IPS-18c (cell line): ENCODE results near the gene ADGRB3.

Experiments
- H3K4me3 ChIP-seq: 2 replicates; pipeline ENCODE4 v1.7.0; 2013; ENCODE audit warnings: low read depth, mild to moderate bottlenecking, low read length, moderate library complexity; ENCODE audit not compliant: insufficient read depth
- H3K9me3 ChIP-seq: one replicate; pipeline ENCODE4 v1.6.1; 2013; ENCODE audit warnings: mild to moderate bottlenecking, low read length, moderate library complexity; ENCODE audit not compliant: control insufficient read depth, insufficient read depth

ADGRB3 gene

GRCh38 chr6:68993911-68994310, 358.8 kb downstream of the ADGRB3 start:
- no peaks in the 10 kb centered on the region for H3K9me3 ChIP-seq
- no peak overlapping the region for H3K4me3 ChIP-seq

DNA sequence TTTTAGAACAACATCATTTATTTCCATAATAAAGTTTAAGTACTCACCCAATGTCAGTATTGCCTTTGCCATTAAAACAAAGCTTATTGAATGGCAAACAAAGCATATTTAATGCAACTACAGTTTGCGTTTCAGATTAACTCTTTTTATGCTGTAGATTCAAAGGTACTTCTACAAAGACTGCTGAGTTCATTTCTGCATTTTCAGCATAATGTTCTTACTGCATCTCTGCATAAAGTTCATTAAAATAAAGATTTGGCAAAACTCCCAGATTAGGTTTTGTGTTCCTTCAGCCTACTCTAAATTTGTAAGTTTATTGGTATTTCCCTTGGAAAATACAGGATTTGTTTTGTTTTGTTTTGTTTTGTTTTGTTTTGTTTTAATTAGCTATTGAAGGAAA, 359.4 kb downstream of the ADGRB3 start:
- no peak overlapping the region for H3K4me3 ChIP-seq
- no peaks in the 10 kb centered on the region for H3K9me3 ChIP-seq

DNA sequence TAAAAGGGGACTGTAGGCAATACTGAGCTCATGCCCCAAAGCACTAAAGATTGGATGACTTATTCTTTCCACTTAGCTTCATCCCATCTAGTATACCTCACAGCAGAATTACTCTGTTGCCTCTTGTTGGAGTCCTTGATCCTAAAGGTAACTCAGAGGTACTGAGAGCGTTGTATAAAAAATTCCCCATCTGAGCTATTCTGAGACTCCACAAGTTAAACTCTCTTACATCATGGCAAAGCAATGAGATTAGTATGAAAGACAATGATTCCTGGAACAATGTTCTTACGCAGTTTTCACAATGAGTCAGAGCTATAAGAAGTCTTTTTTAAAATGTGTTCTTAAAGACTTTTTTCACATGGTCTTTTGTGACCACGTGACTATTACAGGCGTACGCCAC, 370.1 kb downstream of the ADGRB3 start:
- Histone ChIP-seq H3K9me3 (no peaks in the 10 kb centered on the region), H3K4me3 (no peak overlapping the region)

DNA sequence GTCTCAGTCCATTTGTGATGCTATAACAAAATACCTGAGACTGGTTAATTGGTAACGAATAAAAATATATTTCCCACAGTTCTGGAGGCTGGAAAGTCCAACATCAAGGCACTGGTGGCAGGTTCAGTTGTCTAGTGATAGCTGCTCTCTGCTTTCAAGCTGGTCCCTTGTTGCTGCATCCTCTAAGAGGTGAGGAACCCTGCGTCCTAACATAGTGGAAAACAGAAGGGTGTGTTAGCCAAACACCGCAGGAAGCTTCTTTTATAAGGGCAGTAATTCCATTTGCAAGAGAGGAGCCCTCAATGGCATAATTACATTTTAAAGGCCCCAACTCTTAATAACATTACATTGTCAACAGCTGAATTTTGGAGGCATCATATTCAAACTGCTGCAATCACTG, 372.7 kb downstream of the ADGRB3 start:
- H3K9me3 ChIP-seq: no peaks in the 10 kb centered on the region
- no peak overlapping the region for H3K4me3 ChIP-seq

GRCh38 chr6:69012211-69012610, 377.1 kb downstream of the ADGRB3 start:
- Histone ChIP-seq H3K9me3 (no peaks in the 10 kb centered on the region), H3K4me3 (no peak overlapping the region)

- Histone ChIP-seq H3K9me3 (no peaks in the 10 kb centered on the region), H3K4me3 (no peak overlapping the region)
These were observed 377.8 kb downstream of the ADGRB3 start for GRCh38 chr6:69012876-69013275.

- Histone ChIP-seq H3K4me3 (no peak overlapping the region), H3K9me3 (no peaks in the 10 kb centered on the region)
These were observed 383.8 kb downstream of the ADGRB3 start for GRCh38 chr6:69018906-69019305.

DNA sequence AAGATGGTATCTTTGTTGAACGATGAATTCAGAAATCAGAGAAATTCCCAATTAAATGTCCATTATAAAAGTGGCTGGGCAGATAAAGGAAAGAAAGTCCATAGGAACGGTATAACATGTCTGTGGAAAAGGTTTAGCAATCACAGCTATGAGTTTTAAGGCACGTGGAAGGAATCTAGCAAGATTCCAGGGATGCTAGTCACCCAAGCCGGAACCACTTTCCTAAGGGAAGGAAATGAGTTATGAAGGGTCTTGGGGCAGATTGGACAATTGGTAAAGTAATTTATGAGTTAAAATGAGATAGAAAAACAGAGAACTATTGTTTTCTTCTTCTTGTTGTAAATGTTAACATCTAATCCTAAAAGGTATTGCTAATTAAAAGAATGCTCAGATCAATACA, 384.8 kb downstream of the ADGRB3 start:
- Histone ChIP-seq H3K9me3 (no peaks in the 10 kb centered on the region), H3K4me3 (no peak overlapping the region)

GRCh38 chr6:69022993-69023392, 387.9 kb downstream of the ADGRB3 start:
- Histone ChIP-seq H3K4me3 (no peak overlapping the region), H3K9me3 (no peaks in the 10 kb centered on the region)

GRCh38 chr6:69026243-69026642, 391.2 kb downstream of the ADGRB3 start:
- Histone ChIP-seq H3K9me3 (no peaks in the 10 kb centered on the region), H3K4me3 (no peak overlapping the region)

DNA sequence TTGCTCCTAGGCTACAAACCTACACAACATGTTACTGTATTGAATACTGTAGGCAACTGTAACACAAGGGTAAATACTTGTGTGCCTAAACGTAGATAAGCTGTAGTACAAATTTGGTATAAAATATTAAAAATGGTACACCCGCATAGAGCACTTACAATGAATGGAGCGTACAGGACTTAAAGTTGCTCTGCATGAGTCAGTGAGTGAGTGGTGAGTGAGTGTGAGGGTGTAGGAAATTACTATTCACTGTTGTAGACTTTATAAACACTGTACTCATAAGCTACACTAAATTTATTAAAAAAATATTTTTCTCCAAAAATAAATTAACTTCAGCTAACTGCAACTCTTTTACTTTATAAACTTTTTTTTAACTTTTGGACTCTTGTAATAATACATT, 391.6 kb downstream of the ADGRB3 start:
- H3K4me3 ChIP-seq: no peak overlapping the region
- H3K9me3 ChIP-seq: no peaks in the 10 kb centered on the region

DNA sequence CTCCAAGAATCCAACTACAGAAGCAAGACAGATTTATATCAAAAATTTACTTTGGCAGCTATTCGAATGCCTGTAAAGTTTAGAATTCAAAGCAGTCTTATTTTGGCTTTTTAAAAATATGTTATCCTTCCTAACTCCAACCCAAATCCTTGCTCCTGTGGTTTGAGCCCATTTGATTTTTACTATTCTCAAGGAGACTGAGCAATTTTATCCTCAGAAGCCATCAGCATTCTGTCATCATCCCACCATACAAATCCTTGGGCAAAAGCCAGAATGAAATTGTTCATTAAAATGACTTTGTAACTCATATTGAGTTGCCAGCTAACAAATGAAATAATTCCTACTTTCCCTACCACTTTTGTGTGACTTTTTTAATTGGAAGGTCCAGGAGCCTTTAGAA, 392.8 kb downstream of the ADGRB3 start:
- no peak overlapping the region for H3K4me3 ChIP-seq
- no peaks in the 10 kb centered on the region for H3K9me3 ChIP-seq

DNA sequence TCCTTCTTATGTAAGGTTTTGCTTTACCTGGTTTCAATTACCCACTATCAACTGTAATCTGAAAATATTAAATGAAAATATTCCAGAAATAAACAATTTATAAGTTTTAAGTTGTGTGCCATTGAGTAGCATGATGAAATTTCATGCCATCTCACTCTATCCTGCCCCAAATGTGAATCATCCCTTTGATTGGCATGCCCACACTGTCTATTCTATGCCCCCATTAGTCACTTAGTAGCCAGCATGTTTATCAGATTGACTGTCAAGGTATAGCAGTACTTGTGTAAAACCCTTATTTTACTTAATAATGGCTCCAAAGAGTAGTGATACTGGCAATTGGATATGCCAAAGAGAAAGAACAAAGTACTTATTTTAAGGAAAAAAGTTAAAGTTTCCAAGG, 403.8 kb downstream of the ADGRB3 start:
- Histone ChIP-seq H3K9me3 (no peaks in the 10 kb centered on the region), H3K4me3 (no peak overlapping the region)

- no peaks in the 10 kb centered on the region for H3K9me3 ChIP-seq
- no peak overlapping the region for H3K4me3 ChIP-seq
These were observed 407.2 kb downstream of the ADGRB3 start for GRCh38 chr6:69042297-69042696.

DNA sequence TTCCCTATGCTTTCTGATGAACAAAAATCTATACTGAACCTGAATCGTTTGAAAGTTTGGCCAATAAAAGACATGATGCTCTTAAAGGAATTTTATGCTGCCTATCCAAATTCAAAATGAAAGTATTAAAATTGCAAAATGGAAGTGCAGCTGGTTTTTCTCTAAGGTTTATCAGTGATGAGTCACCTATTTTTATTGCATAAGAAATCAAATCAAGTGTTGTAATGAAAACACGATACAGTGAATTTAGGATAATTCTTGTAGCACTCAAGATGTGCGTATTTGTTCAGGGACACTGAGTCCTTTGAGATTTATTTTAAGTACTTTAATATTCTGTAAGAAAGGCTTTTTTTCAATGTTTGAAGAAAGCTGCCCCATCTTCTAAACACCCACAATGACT, 409.5 kb downstream of the ADGRB3 start:
- Histone ChIP-seq H3K9me3 (no peaks in the 10 kb centered on the region), H3K4me3 (no peak overlapping the region)

- Histone ChIP-seq H3K4me3 (no peak overlapping the region), H3K9me3 (no peaks in the 10 kb centered on the region)
These were observed 424.3 kb downstream of the ADGRB3 start for GRCh38 chr6:69059413-69059812.

DNA sequence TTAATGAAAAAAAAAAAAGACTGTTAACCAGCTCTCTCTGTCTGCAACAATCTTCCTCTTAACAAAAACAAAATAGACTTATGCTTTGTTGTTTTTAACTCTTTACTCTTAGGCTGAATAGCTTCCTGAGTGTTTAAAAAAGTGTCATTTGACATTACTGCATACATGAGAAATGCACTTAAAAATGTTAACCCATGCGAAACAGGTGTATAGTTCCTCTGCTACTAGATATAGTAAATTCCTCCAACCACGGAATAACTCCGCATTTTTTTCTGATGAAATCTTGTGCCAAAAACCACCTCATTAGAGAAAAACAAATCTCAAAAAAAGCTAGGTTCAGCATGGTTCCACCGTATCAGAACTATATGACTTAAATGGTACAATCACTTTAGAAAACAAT, 426.0 kb downstream of the ADGRB3 start:
- H3K4me3 ChIP-seq: no peak overlapping the region

GRCh38 chr6:69063401-69063800, 428.3 kb downstream of the ADGRB3 start:
- Histone ChIP-seq H3K4me3 (no peak overlapping the region), H3K9me3 (no peaks in the 10 kb centered on the region)

More for the DNA sequence above, 426.0 kb downstream of the ADGRB3 start:
- H3K9me3 ChIP-seq: no peaks in the 10 kb centered on the region

DNA sequence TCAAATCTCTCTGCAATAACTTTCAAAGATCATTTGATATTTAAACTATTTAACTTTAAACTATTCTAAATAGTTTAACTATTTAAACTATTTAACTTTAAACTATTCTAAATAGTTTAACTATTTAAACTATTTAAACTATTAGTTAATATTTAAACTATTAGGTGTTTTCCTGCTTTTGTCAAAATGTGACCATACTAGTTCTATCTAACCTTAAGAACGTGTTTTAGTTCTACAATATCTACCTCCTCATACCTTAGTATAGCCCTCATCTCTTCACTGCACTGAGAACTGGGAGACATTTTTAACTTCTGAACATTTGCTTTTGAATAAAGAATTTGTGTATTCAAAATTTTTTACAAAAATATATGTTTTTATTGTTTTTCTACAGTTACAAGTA, 429.1 kb downstream of the ADGRB3 start:
- Histone ChIP-seq H3K4me3 (no peak overlapping the region), H3K9me3 (no peaks in the 10 kb centered on the region)

GRCh38 chr6:69069881-69070280, 434.8 kb downstream of the ADGRB3 start:
- no peaks in the 10 kb centered on the region for H3K9me3 ChIP-seq
- no peak overlapping the region for H3K4me3 ChIP-seq
